PFSK-1 (cell line): ENCODE results near the gene S100A8.

ENCODE experiments used
- FOXP2 ChIP-seq: optimal IDR thresholded peaks from 2 replicates; pipeline ENCODE3; 2011; ENCODE audit warnings: borderline replicate concordance, control low read depth, inconsistent platforms; ENCODE audit not compliant: insufficient read depth; ENCODE audit errors: extremely low read length, extremely low read depth
- POLR2AphosphoS5 ChIP-seq: IDR thresholded peaks from 2 replicates; pipeline ENCODE4 v1.6.1; 2012; ENCODE audit warnings: low read depth, mild to moderate bottlenecking, control low read depth, low read length, moderate library complexity
- SIN3A ChIP-seq: IDR thresholded peaks from 2 replicates; pipeline ENCODE4 v1.6.1; 2012; ENCODE audit warnings: mild to moderate bottlenecking, low read length, moderate library complexity, borderline replicate concordance; ENCODE audit not compliant: insufficient read depth
- TAF1 ChIP-seq: IDR thresholded peaks from 2 replicates; pipeline ENCODE4 v1.6.1; 2012; ENCODE audit warnings: low read length, control low read depth, borderline replicate concordance; ENCODE audit not compliant: insufficient read depth
- TF ChIP-seq, protein P1 (sequence below), 2 experiments: IDR thresholded peaks; 2 replicates each; pipeline versions ENCODE4 v1.6.1 to v1.8.0; 2011 to 2012; ENCODE audit warnings: low read depth in 2 of 2, low read length in 2 of 2, control low read depth in 1 of 2, inconsistent platforms in 1 of 2, mild to moderate bottlenecking in 1 of 2, moderate library complexity in 1 of 2; ENCODE audit not compliant: insufficient read depth in 1 of 2

DNA sequence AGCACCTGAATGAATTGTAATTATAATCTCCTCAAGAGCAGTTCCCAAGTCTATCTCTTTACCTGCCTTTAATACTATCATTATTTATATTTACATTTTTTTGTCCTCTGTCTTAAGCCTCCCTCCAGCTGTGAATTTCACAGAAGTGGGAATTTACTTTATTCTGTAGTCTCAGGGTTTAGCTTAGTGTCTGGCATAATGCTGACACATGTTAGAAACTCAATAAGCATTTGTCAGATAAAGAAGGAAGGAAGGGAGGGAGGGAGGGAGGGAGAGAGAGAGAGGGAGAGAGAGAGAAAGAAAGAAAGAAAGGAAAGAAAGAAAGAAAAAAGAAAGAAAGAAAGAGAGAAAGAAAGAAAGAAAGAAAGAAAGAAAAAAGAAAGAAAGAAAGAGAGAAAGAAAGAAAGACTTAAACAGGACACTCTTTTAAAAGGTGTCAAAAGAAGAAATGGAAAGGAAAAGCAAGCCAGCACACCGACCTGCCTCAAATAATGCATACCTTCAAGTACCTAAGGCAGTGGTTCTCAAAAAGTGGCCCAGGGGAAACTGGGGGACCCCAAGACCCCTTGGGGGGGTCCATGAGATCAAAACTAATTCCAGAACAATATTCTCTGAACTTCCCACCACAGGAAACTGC is 40.4 kb downstream of the S100A8 start:
- TF ChIP-seq FOXP2 (no peak), POLR2AphosphoS5 (no peak), TAF1 (no peak), SIN3A (no peak)
- TF ChIP-seq, protein P1, sequence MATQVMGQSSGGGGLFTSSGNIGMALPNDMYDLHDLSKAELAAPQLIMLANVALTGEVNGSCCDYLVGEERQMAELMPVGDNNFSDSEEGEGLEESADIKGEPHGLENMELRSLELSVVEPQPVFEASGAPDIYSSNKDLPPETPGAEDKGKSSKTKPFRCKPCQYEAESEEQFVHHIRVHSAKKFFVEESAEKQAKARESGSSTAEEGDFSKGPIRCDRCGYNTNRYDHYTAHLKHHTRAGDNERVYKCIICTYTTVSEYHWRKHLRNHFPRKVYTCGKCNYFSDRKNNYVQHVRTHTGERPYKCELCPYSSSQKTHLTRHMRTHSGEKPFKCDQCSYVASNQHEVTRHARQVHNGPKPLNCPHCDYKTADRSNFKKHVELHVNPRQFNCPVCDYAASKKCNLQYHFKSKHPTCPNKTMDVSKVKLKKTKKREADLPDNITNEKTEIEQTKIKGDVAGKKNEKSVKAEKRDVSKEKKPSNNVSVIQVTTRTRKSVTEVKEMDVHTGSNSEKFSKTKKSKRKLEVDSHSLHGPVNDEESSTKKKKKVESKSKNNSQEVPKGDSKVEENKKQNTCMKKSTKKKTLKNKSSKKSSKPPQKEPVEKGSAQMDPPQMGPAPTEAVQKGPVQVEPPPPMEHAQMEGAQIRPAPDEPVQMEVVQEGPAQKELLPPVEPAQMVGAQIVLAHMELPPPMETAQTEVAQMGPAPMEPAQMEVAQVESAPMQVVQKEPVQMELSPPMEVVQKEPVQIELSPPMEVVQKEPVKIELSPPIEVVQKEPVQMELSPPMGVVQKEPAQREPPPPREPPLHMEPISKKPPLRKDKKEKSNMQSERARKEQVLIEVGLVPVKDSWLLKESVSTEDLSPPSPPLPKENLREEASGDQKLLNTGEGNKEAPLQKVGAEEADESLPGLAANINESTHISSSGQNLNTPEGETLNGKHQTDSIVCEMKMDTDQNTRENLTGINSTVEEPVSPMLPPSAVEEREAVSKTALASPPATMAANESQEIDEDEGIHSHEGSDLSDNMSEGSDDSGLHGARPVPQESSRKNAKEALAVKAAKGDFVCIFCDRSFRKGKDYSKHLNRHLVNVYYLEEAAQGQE (IDR thresholded peaks at IDR 0.05; ENCODE audit: insufficient read depth in 1 of 2, low read depth in 2 of 2, low read length in 2 of 2): no peak
